Measurements from ENCODE around the gene DDX42. TPM values are rescaled to one million over a fixed set of nuclear protein-coding genes. Genes with fewer than 3 reads are reported as not detected.

Gene DDX42
- total and polyA plus RNA-seq, 2 experiments from 2014 or later = 31.1 to 79.9 TPM

DNA sequence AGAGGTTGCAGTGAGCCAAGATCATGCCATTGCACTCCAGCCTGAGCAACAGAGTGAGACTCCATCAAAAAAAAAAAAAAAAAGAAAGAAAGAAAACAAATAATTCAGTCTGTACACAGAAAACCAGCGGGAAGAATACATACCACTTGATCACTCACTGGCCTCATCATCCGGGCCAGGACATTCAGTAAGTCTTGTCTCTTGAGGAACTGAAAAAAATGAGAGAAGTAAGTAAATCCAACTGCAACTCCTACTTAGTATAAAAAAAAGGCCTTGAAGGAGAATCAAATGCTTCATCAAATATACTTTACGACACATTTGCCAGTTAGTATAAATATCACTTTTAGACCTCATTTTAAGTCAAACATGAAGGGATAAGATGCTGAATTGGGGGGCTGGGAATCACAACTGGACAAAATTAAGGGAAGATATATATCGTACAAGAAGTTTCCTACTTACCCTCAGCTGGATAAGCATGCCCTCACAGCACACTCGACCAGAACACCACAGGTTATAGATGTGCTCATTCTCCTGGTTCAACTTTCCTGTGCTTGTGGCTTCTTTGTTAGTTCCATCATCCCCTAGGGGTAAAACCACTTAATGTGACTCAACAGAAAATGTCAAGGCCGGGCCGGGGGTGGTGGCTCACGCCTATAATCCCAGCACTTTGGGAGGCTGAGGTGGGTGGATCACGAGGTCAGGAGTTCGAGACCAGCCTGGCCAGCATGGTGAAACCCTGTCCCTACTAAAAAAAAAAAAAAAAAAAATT lies 13.0 kb upstream of the DDX42 start:
- H3K9me2 ChIP-seq (replicated peaks; ENCODE audit: insufficient read depth) = no peaks in the 10 kb centered on the region
- TF ChIP-seq EZH2phosphoT487 (IDR thresholded peaks at IDR 0.05; ENCODE audit: low read depth, severe bottlenecking, unreplicated experiment) = no peak
- TF ChIP-seq EZH2 (IDR thresholded peaks at IDR 0.05; ENCODE audit: borderline replicate concordance) = no peak
- TF ChIP-seq, protein P1, sequence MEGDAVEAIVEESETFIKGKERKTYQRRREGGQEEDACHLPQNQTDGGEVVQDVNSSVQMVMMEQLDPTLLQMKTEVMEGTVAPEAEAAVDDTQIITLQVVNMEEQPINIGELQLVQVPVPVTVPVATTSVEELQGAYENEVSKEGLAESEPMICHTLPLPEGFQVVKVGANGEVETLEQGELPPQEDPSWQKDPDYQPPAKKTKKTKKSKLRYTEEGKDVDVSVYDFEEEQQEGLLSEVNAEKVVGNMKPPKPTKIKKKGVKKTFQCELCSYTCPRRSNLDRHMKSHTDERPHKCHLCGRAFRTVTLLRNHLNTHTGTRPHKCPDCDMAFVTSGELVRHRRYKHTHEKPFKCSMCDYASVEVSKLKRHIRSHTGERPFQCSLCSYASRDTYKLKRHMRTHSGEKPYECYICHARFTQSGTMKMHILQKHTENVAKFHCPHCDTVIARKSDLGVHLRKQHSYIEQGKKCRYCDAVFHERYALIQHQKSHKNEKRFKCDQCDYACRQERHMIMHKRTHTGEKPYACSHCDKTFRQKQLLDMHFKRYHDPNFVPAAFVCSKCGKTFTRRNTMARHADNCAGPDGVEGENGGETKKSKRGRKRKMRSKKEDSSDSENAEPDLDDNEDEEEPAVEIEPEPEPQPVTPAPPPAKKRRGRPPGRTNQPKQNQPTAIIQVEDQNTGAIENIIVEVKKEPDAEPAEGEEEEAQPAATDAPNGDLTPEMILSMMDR (IDR thresholded peaks at IDR 0.05; ENCODE audit: poor library complexity) = no peak
- no peak overlapping the region for H3K4me3 ChIP-seq
- H3K79me2 ChIP-seq = peaks cover 18% of the 10 kb centered on the region
- peaks cover 2% of the 10 kb centered on the region for H4K20me1 ChIP-seq (ENCODE audit: insufficient read depth, poor library complexity, severe bottlenecking)
- H2AFZ ChIP-seq = no peak overlapping the region
- H3K9me3 ChIP-seq (ENCODE audit: low read depth) = no peaks in the 10 kb centered on the region
- H3K4me2 ChIP-seq = no peak overlapping the region
- peaks cover 5% of the 10 kb centered on the region for H3K4me1 ChIP-seq (ENCODE audit: insufficient read depth)
- H3K36me3 ChIP-seq (replicated peaks; ENCODE audit: insufficient read depth, low read depth) = no peaks in the 10 kb centered on the region
- H3K27ac ChIP-seq = no peak overlapping the region
- WGBS (ENCODE audit: low lambda C conversion rate, missing lambda C conversion rate) = 94% methylated on average over 10 of the region's 10 CpGs
- H3K27me3 ChIP-seq = no peaks in the 10 kb centered on the region
- DNase-seq (ENCODE audit: low spot score) = no peak

DNA sequence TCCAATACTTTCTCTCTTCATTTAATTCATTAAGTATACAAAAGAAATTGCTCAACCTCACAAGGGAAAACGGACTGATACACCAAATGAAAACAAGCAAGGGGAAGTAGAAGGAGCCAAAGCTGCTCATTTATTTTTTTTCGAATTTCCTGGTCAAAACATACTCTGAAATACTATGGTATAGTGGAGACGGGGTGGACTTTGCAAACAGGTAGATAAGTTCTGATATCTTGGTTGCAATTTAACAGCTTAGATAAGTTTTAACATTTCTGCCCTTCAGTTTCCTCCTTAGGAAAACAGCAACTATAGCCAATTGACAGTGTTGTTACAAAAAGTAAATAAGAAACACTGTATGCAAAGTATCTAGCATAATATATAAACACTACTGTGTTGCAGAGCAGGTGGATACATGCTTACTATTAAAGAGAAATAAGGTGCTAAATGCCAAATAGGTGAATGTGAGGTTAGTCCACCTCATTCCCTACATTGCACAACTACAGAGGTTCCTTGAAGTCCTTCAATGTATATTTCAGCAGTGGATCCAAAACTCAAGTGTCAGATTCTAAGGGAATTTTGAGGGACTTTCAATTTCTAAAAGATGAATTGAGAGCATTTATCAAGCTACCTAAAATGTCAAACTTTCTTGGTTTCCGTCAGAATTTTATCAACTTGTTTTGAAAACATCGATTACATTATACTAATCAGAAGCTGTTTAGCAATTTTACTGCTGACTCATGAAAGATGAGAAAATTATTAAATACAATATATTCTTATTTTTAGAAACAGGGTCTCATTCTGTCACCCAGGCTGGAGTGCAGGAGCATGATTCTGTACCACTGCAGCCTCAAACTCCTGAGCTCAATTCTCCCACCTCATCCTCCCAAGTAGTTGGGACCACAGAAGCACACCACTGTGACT lies 11.6 kb upstream of the DDX42 start:
- Histone ChIP-seq H3K4me3 (no peak overlapping the region), H3K27ac (peak overlapping the region; percentile 27), H4K20me1 (ENCODE audit: insufficient read depth, poor library complexity, severe bottlenecking) (peaks cover 10% of the 10 kb centered on the region), H3K4me2 (peak overlapping the region; percentile 61), H3K27me3 (no peaks in the 10 kb centered on the region), H2AFZ (no peak overlapping the region), H3K79me2 (peaks cover 32% of the 10 kb centered on the region), H3K4me1 (ENCODE audit: insufficient read depth) (peaks cover 5% of the 10 kb centered on the region), H3K9me3 (ENCODE audit: low read depth) (no peaks in the 10 kb centered on the region), H3K36me3 (replicated peaks; ENCODE audit: insufficient read depth, low read depth) (no peaks in the 10 kb centered on the region), H3K9me2 (replicated peaks; ENCODE audit: insufficient read depth) (no peaks in the 10 kb centered on the region)
- TF ChIP-seq, protein P1 (IDR thresholded peaks at IDR 0.05; ENCODE audit: poor library complexity) = no peak
- TF ChIP-seq EZH2phosphoT487 (IDR thresholded peaks at IDR 0.05; ENCODE audit: low read depth, severe bottlenecking, unreplicated experiment) = no peak
- TF ChIP-seq EZH2 (IDR thresholded peaks at IDR 0.05; ENCODE audit: borderline replicate concordance) = no peak
- 86% methylated on average over 5 of the region's 5 CpGs for WGBS (ENCODE audit: low lambda C conversion rate, missing lambda C conversion rate)
- no peak for DNase-seq (ENCODE audit: low spot score)

DNA sequence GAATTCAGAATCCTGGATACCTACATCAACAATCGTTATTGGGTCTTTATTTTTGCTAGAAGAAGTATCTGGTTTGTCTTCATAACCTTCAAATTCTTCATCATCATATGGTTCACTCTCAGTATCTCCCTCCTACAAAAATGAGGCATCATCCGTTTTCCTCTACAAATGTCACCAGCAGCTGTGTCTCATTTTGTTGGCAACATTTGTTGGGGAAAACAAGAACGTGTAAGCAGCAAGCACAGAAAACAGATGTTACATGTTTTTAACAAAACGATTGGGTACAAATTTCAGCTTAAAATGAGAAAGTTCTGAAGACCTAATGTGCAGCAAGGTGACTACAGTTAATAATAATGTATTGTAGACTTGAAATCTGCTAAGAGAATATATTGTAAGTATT lies 9.3 kb upstream of the DDX42 start:
- H4K20me1 ChIP-seq (ENCODE audit: insufficient read depth, poor library complexity, severe bottlenecking) = peaks cover 15% of the 10 kb centered on the region
- DNase-seq (ENCODE audit: low spot score) = no peak
- peaks cover 55% of the 10 kb centered on the region for H3K79me2 ChIP-seq
- 86% methylated on average over 4 of the region's 4 CpGs for WGBS (ENCODE audit: low lambda C conversion rate, missing lambda C conversion rate)
- H3K27me3 ChIP-seq = no peaks in the 10 kb centered on the region
- H3K4me1 ChIP-seq (ENCODE audit: insufficient read depth) = peaks cover 5% of the 10 kb centered on the region
- H2AFZ ChIP-seq = no peak overlapping the region
- H3K9me3 ChIP-seq (ENCODE audit: low read depth) = no peaks in the 10 kb centered on the region
- H3K4me2 ChIP-seq = no peak overlapping the region
- TF ChIP-seq EZH2 (IDR thresholded peaks at IDR 0.05; ENCODE audit: borderline replicate concordance) (no peak), EZH2phosphoT487 (IDR thresholded peaks at IDR 0.05; ENCODE audit: low read depth, severe bottlenecking, unreplicated experiment) (no peak)
- no peak overlapping the region for H3K27ac ChIP-seq
- no peak overlapping the region for H3K4me3 ChIP-seq
- no peaks in the 10 kb centered on the region for H3K36me3 ChIP-seq (replicated peaks; ENCODE audit: insufficient read depth, low read depth)
- no peaks in the 10 kb centered on the region for H3K9me2 ChIP-seq (replicated peaks; ENCODE audit: insufficient read depth)

DNA sequence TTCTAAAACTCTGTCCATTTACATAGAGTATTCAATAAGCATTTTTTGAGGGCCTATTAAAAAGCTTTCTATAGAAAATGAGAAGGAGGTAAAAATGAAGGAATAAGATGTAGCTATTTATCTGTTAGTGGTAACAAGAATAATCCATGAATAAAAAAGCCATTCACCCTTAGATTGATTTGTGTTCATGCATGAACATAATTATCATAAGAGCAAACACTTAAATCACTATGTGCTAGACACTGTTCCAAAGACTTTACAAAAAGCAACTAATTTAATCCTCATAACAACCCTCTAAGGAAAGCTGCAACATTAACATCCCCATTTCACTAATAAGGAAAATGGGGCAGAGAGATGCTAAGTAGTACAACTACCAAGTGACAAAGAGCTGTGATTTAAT lies 7.2 kb upstream of the DDX42 start:
- no peak for TF ChIP-seq EZH2phosphoT487 (IDR thresholded peaks at IDR 0.05; ENCODE audit: low read depth, severe bottlenecking, unreplicated experiment)
- no peak for TF ChIP-seq EZH2 (IDR thresholded peaks at IDR 0.05; ENCODE audit: borderline replicate concordance)
- Histone ChIP-seq H3K4me2 (no peak overlapping the region), H3K9me2 (replicated peaks; ENCODE audit: insufficient read depth) (no peaks in the 10 kb centered on the region), H3K27ac (no peak overlapping the region), H3K9me3 (ENCODE audit: low read depth) (no peaks in the 10 kb centered on the region), H3K4me1 (ENCODE audit: insufficient read depth) (peaks cover 6% of the 10 kb centered on the region), H3K36me3 (replicated peaks; ENCODE audit: insufficient read depth, low read depth) (no peaks in the 10 kb centered on the region), H2AFZ (no peak overlapping the region), H3K27me3 (no peaks in the 10 kb centered on the region), H3K4me3 (no peak overlapping the region), H3K79me2 (peaks cover 76% of the 10 kb centered on the region), H4K20me1 (ENCODE audit: insufficient read depth, poor library complexity, severe bottlenecking) (peaks cover 15% of the 10 kb centered on the region)
- DNase-seq (ENCODE audit: low spot score) = no peak

Data from hepatocyte (in vitro differentiated cells).